ENCODE results near the gene RMND5B.

- TF ChIP-seq EZH2 (IDR thresholded peaks at IDR 0.05; ENCODE audit: insufficient read depth, poor library complexity, severe bottlenecking) (no peak), EZH2phosphoT487 (IDR thresholded peaks at IDR 0.05; ENCODE audit: insufficient read depth, low read depth) (no peak)
These were observed 7.2 kb downstream of the RMND5B start for GRCh38 chr5:178137991-178138390.
